Left ventricle myocardium superior (tissue), 1 donor: ENCODE results near the gene FKBP1B. TPM values are rescaled to one million over a fixed set of nuclear protein-coding genes. Genes with fewer than 3 reads are reported as not detected.
"Not testable (repeated sequence)": the region's sequence is repeated elsewhere in the genome, so short reads cannot be mapped to it uniquely, and the experiment has no call there.

Experiments used
- ATAC-seq: fragments of 200-7000 bp; cut with Tn5 transposase; one replicate; pipeline ENCODE4 v1.9.1; 2020; ENCODE audit warnings: mild to moderate bottlenecking, moderate library complexity
- DNase-seq: peaks from one replicate; pipeline ENCODE4 v3.0.0-alpha.2; 2020
- intact Hi-C: fragments of 100-400 bp; cut with micrococcal nuclease; formaldehyde crosslinking; loops from one replicate; pipeline ENCODE4 v1.11.0; 2022
- long read RNA-seq: library from polyadenylated mRNA; unstranded; transcript quantifications from one replicate; pipeline ENCODE4 v2.0.0, GENCODE V29; 2021
- total RNA-seq: library from RNA; stranded (reverse); fragmentation: NEBNext Ultra II Directional; extraction: Animal tissue kit (Norgen Biotek cat#: 25700); gene quantifications from one replicate; pipeline ENCODE4 v1.2.1, GENCODE V29; 2021
- donor health status: DM: no; HTN: yes; CAD: no; lungs with severe emphysema.

The FKBP1B gene
- total RNA-seq, result 3.2 TPM
- long read RNA-seq, partial matches to known transcripts, result 0 of 2 reads
- long read RNA-seq, other reads (novel, unspliced or antisense), result 1 of 2 reads

- intact Hi-C loops, result no loop called here
- peak; percentile 75 for DNase-seq
- ATAC-seq, result peak; percentile 63
These were observed at the start of gene FKBP1B for GRCh38 chr2:24049485-24050021. TSS of gene FKBP1B (plus strand) at chr2:24049741. CDS start at chr2:24049850, 109 bp downstream.

DNA sequence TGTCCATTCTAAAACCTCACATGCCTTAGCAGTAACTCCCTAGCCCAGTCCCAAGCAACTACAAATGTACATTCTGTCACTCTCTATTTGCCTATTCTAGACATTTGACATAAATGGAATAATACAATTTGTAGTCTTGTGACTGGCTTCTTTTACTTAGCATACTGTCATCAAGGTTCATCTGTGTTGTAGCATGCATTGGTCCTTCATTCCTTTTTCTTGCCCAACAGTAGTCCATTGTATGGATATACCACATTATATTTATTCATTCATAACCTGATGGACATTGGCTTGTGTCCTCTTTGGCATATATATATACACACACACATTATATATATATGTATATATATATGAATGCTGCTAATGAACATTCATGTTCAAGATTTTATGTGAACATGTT, 41.8 kb upstream of the FKBP1B start:
- ATAC-seq, result no peak
- intact Hi-C loops, result no loop called here
- no peak for DNase-seq

GRCh38 chr2:24008672-24009366, 40.7 kb upstream of the FKBP1B start:
- no peak for ATAC-seq
- DNase-seq, result no peak
- intact Hi-C loops, result no loop called here

- DNase-seq (no peak), ATAC-seq (no peak)
These were observed 40.2 kb upstream of the FKBP1B start for GRCh38 chr2:24009367-24009679.

GRCh38 chr2:24009680-24010476, 39.7 kb upstream of the FKBP1B start, which contains the start of gene MFSD2B:
TSS of gene MFSD2B (plus strand) at chr2:24010085. CDS start at chr2:24010097, 12 bp downstream.
- intact Hi-C loops, result no loop called here
- no peak for DNase-seq
- ATAC-seq, result peak; percentile 46

More at GRCh38 chr2:24009367-24009679, 40.2 kb upstream of the FKBP1B start:
- intact Hi-C loops, result no loop called here

DNA sequence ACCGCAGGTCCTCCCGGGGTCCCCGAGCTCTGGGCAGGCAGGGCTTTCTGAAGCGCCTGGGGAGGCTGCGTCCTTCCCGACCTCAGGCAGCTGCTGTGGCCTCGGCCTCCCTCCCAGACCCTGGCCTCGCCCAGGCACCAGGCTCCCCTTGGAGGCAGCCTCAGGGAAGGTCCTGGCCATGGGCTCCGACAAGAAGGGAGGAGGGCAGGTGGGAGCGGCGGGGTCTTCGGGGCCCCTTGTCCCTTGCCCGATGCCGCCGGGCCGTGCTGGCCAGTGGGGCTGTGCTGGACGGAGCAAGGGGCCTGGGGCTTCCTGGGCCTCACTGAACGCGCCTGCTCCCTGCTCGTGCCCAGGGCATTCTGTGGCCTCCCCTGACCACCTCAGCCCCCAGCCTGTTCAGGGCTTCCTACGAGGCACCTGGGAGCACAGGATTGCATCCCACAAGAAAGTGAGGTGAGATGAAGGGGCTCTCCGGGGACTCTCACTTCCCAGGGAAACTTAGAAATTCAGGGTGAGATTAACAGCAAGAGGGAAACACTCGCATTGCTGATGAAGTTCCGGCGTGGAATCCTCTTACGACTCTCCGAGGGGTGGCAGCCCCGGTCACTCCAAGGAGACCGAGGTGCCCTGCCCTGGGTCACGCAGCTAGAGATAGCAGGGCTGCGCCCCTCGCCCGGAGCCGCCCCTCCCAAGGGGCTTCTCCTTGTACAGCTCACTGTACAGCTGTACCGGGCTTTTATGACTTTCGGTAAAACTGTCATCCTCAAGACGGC, 38.9 kb upstream of the FKBP1B start:
- no peak for DNase-seq
- peak; percentile 11 for ATAC-seq
- intact Hi-C loops, result no loop called here

DNA sequence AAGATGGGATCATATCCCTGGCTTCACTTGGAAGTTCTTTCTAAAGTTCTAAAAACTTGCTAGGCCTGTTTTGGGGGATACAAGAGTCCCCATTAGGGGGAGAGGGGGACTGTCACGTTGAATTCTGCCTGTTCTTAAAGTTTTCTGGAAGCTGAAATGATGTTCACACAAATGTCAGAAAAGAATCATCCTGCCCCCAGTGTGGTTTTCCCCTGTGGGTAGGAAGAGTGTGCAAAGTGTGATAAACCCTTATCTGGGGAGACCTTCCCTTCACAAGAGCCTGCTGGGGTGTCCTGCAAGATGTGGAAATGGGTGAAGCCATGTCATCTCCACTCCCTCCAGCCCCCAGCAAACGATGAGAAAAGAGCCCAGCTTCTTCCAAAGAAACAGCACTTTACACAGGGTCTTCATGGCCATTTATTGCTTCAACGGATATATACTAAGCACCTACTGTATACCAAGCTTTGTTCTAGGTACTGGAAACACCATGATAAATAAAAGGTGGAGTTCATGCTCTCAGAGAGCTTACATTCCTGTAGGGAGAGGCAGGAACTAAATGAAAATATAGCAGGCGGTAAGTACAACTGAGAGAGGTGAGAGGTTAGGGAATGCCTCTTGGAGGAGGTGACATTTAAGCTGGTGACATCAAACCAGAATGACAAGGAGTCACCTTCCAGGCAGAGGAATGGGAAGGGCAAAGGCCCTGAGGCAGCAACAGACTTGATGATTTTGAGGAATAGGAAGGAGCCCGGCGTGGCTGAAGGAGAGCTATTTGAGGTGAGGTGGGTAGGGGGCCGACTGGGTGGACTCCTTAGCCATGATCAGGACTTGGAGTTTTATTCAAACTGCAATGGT, 38.1 kb upstream of the FKBP1B start:
- ATAC-seq (no peak), DNase-seq (no peak)
- intact Hi-C loops, result no loop called here

GRCh38 chr2:24012521-24013188, 36.9 kb upstream of the FKBP1B start:
- no peak for ATAC-seq
- no peak for DNase-seq
- intact Hi-C loops, result no loop called here

DNA sequence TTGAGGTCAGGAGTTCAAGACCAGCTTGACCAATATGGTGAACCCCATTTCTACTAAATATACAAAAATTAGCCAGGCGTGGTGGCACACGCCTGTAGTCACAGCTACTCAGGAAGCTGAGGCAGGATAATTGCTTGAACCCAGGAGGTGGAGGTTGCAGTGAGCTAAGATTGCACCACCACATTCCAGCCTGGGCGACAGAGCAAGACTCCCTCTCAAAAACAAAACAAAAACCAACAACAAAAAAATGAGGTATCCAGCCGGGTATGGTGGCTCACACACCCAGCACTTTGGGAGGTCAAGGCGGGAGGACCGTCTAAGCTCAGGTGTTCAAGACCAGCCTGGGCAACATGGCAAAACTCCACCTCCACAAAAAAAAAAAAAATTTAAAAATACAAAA, 34.6 kb upstream of the FKBP1B start:
- DNase-seq, ATAC-seq, intact Hi-C loops: not testable (repeated sequence)

DNA sequence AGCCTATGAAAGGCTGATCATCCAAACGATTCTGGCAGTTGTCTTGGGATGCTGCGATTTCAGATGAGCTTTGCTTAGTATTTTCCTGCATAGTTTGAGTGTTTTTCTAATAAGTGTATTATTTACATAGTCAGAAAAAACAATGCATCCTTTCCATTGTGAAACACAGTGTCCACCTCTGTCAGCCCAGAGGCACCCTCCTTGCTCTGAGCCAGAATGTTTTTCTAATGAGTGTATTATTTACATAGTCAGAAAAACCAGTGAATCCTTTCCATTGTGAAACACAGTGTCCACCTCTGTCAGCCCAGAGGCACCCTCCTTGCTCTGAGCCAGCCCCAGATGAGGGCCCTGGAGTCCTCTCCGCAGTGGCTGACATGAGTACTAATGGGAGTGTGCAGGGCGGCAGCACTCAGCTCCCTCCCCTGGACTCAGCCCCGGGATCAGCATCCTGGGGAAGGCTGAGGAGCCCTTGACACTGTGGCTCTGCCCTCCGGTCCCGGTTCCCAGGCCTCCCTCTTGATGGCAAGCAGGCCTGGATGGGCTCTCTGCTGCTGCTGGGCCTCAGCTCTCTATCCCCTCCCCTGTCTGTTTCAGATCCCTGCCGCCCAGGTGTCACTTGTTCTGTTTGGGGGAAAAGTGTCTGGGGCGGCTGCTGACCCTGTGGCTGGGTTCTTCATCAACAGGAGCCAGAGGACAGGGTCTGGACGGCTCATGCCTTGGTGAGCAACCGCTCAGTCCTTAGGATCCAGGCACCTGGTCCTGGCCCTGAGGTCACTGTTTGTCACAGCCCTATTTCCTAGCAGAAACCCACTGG, 33.8 kb upstream of the FKBP1B start:
- intact Hi-C loops, result no loop called here
- ATAC-seq (no peak), DNase-seq (no peak)

- intact Hi-C loops, result no loop called here
- no peak for DNase-seq
- ATAC-seq, result no peak
These were observed 33.2 kb upstream of the FKBP1B start for GRCh38 chr2:24016376-24016761.

GRCh38 chr2:24016853-24017703, 32.5 kb upstream of the FKBP1B start:
- intact Hi-C loops, result no loop called here
- DNase-seq (no peak), ATAC-seq (no peak)

- ATAC-seq (no peak), DNase-seq (no peak)
- intact Hi-C loops, result no loop called here
These were observed 31.8 kb upstream of the FKBP1B start for GRCh38 chr2:24017711-24018110.

- intact Hi-C loops, result no loop called here
- ATAC-seq, result no peak
- DNase-seq, result no peak
These were observed 31.3 kb upstream of the FKBP1B start for GRCh38 chr2:24018241-24018640.

- ATAC-seq (no peak), DNase-seq (no peak)
- intact Hi-C loops, result no loop called here
These were observed 29.8 kb upstream of the FKBP1B start for GRCh38 chr2:24019729-24020128.

GRCh38 chr2:24020244-24020643, 29.3 kb upstream of the FKBP1B start:
- intact Hi-C loops, result no loop called here
- ATAC-seq (no peak), DNase-seq (no peak)
